Measurements from ENCODE around the gene FFAR2. TPM values are rescaled to one million over a fixed set of nuclear protein-coding genes. Genes with fewer than 3 reads are reported as not detected.

The FFAR2 gene
- total RNA-seq, 1 donor from 2014 or later, result not detected

- TF ChIP-seq, protein P1, sequence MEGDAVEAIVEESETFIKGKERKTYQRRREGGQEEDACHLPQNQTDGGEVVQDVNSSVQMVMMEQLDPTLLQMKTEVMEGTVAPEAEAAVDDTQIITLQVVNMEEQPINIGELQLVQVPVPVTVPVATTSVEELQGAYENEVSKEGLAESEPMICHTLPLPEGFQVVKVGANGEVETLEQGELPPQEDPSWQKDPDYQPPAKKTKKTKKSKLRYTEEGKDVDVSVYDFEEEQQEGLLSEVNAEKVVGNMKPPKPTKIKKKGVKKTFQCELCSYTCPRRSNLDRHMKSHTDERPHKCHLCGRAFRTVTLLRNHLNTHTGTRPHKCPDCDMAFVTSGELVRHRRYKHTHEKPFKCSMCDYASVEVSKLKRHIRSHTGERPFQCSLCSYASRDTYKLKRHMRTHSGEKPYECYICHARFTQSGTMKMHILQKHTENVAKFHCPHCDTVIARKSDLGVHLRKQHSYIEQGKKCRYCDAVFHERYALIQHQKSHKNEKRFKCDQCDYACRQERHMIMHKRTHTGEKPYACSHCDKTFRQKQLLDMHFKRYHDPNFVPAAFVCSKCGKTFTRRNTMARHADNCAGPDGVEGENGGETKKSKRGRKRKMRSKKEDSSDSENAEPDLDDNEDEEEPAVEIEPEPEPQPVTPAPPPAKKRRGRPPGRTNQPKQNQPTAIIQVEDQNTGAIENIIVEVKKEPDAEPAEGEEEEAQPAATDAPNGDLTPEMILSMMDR (IDR thresholded peaks at IDR 0.05; ENCODE audit: insufficient read depth, low read length, poor library complexity, severe bottlenecking), result no peak
- DNase-seq (ENCODE audit: low read depth), result no peak
- Histone ChIP-seq H3K27me3 (ENCODE audit: control insufficient read depth, insufficient read depth, low read length) (no peaks in the 10 kb centered on the region), H3K4me3 (ENCODE audit: low read depth, low read length) (no peak overlapping the region), H3K36me3 (ENCODE audit: control insufficient read depth, insufficient read depth, low read length) (no peaks in the 10 kb centered on the region)
Observed at GRCh38 chr19:35454663-35455062, 6.6 kb downstream of the FFAR2 start.

DNA sequence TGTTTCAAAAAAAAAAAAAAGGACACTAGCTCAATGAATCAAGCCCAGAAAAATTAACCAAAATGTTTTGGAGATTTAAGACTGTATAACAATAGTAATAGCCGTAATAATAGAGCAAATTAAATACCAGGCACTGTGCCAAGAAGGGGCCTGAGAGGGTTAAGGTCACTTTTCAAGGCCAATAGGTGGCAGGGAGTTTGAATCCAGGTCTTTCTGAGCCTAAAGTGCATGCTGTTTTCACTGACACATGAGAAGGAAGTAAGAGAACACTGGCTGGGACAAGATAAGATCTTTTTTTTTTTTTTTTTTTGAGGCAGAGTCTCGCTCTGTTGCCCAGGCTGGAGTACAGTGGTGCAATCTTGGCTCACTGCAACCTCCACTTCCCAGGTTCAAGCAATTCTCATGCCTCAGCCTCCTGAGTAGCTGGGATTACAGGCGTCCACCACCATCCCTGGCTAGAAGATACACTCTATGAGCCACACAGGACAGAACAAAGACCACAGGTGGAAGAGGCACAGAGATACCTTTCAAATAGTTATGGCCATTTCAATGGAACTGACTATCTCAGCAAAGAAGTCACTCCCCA is 7.7 kb downstream of the FFAR2 start:
- H3K27me3 ChIP-seq (ENCODE audit: control insufficient read depth, insufficient read depth, low read length), result no peaks in the 10 kb centered on the region
- no peaks in the 10 kb centered on the region for H3K36me3 ChIP-seq (ENCODE audit: control insufficient read depth, insufficient read depth, low read length)
- TF ChIP-seq, protein P1 (IDR thresholded peaks at IDR 0.05; ENCODE audit: insufficient read depth, low read length, poor library complexity, severe bottlenecking), result no peak
- no peak overlapping the region for H3K4me3 ChIP-seq (ENCODE audit: low read depth, low read length)
- no peak for DNase-seq (ENCODE audit: low read depth)

- no peak for DNase-seq (ENCODE audit: low read depth)
- Histone ChIP-seq H3K36me3 (ENCODE audit: control insufficient read depth, insufficient read depth, low read length) (no peaks in the 10 kb centered on the region), H3K27me3 (ENCODE audit: control insufficient read depth, insufficient read depth, low read length) (no peaks in the 10 kb centered on the region), H3K4me3 (ENCODE audit: low read depth, low read length) (no peak overlapping the region)
- TF ChIP-seq, protein P1 (IDR thresholded peaks at IDR 0.05; ENCODE audit: insufficient read depth, low read length, poor library complexity, severe bottlenecking), result no peak
Observed at GRCh38 chr19:35457173-35457572, 9.1 kb downstream of the FFAR2 start.

GRCh38 chr19:35458192-35458591 is 10.1 kb downstream of the FFAR2 start:
- H3K4me3 ChIP-seq (ENCODE audit: low read depth, low read length), result no peak overlapping the region
- no peaks in the 10 kb centered on the region for H3K27me3 ChIP-seq (ENCODE audit: control insufficient read depth, insufficient read depth, low read length)
- no peak for DNase-seq (ENCODE audit: low read depth)
- H3K36me3 ChIP-seq (ENCODE audit: control insufficient read depth, insufficient read depth, low read length), result no peaks in the 10 kb centered on the region
- TF ChIP-seq, protein P1 (IDR thresholded peaks at IDR 0.05; ENCODE audit: insufficient read depth, low read length, poor library complexity, severe bottlenecking), result no peak

- TF ChIP-seq, protein P1 (IDR thresholded peaks at IDR 0.05; ENCODE audit: insufficient read depth, low read length, poor library complexity, severe bottlenecking), result no peak
- Histone ChIP-seq H3K36me3 (ENCODE audit: control insufficient read depth, insufficient read depth, low read length) (no peaks in the 10 kb centered on the region), H3K4me3 (ENCODE audit: low read depth, low read length) (no peak overlapping the region), H3K27me3 (ENCODE audit: control insufficient read depth, insufficient read depth, low read length) (no peaks in the 10 kb centered on the region)
- no peak for DNase-seq (ENCODE audit: low read depth)
Observed at GRCh38 chr19:35458731-35459391, 10.8 kb downstream of the FFAR2 start.

Measured in kidney epithelial cell (primary cell).